Naive thymus-derived CD8-positive, alpha-beta T cell (primary cell): Measurements from ENCODE around the gene PCDHA11. TPM values are rescaled to one million over a fixed set of nuclear protein-coding genes. Genes with fewer than 3 reads are reported as not detected.

Experiments
- ATAC-seq, 2 donors: fragments of 150-1000 bp; cut with Tn5 transposase in 1 of 2; sonication (Bioruptor Pico), chemical (Tn5 transposase) in 1 of 2; 1 replicate in 1 of 2; 2 replicates in 1 of 2; pipeline ENCODE4 v1.10.0; 2021; ENCODE audit warnings: mild to moderate bottlenecking in 2 of 2, moderate library complexity in 2 of 2
- POLR2A ChIA-PET: fragments of 350-600 bp; sonication (Branson Sonifier 250); formaldehyde crosslinking; loops from one replicate; lab custom pipeline; 2021; ENCODE audit warnings: antibody characterized with exemption; lab: Charles Lee
- DNase-seq, 10 donors: peaks; one replicate each; pipeline versions ENCODE4 v3.0.0 to v3.0.0-alpha.2; 2020 to 2022
- H3K27ac Mint-ChIP-seq, 10 donors: one replicate each; pipeline ENCODE4 v1.8.0; 2020 to 2022; ENCODE audit warnings: mild to moderate bottlenecking in 10 of 10, mixed read lengths in 10 of 10, moderate library complexity in 4 of 10, inconsistent platforms in 1 of 10
- H3K27me3 Mint-ChIP-seq, 5 donors: one replicate each; pipeline ENCODE4 v1.8.0; 2021 to 2022; ENCODE audit warnings: mixed read lengths in 5 of 5
- H3K36me3 Mint-ChIP-seq, 3 donors: one replicate each; pipeline ENCODE4 v1.8.0; 2020 to 2022; ENCODE audit warnings: mixed read lengths in 3 of 3, mild to moderate bottlenecking in 2 of 3, inconsistent platforms in 1 of 3
- H3K4me1 Mint-ChIP-seq, 4 donors: one replicate each; pipeline ENCODE4 v1.8.0; 2021 to 2022; ENCODE audit warnings: mixed read lengths in 4 of 4
- H3K4me3 Mint-ChIP-seq, 10 donors: one replicate each; pipeline ENCODE4 v1.8.0; 2020 to 2022; ENCODE audit warnings: mild to moderate bottlenecking in 10 of 10, mixed read lengths in 10 of 10, moderate library complexity in 6 of 10, inconsistent platforms in 1 of 10
- H3K9me3 Mint-ChIP-seq, 9 donors: one replicate each; pipeline ENCODE4 v1.8.0; 2020 to 2022; ENCODE audit warnings: mixed read lengths in 9 of 9, mild to moderate bottlenecking in 3 of 9, inconsistent platforms in 1 of 9, moderate library complexity in 1 of 9
- polyA plus RNA-seq, 3 donors: library from polyadenylated mRNA; unstranded; fragments of 300-500 nt; fragmentation: Illumina TruSeq; gene quantifications; one replicate each; pipeline ENCODE4 v1.2.3, GENCODE V29; 2021
- total RNA-seq, 8 experiments: library from RNA in 2 of 8; stranded (reverse) in 2 of 8; gene quantifications; one replicate each; pipeline ENCODE4 v1.2.3 and lab custom pipeline; 2021 to 2026

Gene PCDHA11
- total and polyA plus RNA-seq, 5 experiments from 2014 or later, result not detected

DNA sequence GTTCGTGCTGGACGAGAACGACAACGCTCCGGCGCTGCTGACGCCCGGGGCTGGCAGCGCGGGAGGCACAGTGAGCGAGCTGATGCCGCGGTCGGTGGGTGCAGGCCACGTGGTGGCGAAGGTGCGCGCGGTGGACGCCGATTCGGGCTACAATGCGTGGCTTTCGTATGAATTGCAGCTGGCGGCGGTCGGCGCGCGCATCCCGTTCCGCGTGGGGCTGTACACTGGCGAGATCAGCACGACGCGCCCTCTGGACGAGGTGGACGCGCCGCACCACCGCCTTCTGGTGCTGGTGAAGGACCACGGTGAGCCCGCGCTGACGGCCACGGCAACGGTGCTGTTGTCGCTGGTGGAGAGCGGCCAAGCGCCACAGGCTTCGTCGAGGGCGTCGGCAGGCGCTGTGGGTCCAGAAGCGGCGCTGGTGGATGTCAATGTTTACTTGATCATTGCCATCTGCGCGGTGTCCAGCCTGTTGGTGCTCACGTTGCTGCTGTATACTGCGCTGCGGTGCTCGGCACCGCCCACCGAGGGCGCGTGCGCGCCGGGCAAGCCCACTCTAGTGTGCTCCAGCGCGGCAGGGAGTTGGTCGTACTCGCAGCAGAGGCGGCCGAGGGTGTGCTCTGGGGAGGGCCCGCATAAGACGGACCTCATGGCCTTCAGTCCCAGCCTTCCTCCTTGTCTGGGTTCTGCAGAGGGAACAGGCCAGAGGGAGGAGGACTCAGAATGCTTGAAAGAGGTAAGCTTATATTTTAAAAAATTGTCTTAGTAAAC is 15.4 kb downstream of the PCDHA11 start:
- ATAC-seq (no peak), DNase-seq (no peak)
- Mint-ChIP-seq H3K4me1 (no peaks in the 10 kb centered on the region), H3K27ac (no peak overlapping the region), H3K36me3 (peaks cover 5 to 46% (median 5%) of the 10 kb centered on the region in 3 donors), H3K9me3 (peaks cover 18 to 54% (median 43%) of the 10 kb centered on the region in 9 donors), H3K27me3 (peaks cover 31 to 55% (median 39%) of the 10 kb centered on the region in 5 donors), H3K4me3 (no peak overlapping the region)
- POLR2A ChIA-PET, result no interaction called here

DNA sequence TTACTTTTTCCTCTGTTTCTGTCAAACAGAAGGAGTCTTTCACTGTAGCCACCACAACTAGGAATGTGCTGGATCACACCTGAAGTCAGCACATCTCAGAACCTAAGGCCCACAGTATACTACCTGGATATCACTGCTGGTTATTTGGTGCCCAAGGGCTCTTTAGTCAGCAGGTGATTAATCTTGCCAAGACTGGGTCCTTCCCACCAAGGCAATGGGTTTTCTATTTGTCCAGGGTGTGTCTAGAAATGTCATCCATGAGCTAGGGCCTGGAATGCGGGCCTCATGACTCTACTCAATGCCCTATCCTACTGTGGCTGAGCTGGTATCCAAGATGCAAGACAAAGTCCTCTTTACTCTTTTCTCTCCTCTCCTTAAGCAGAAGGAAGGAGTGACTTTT is 47.6 kb downstream of the PCDHA11 start:
- H3K36me3 Mint-ChIP-seq, result peaks cover 0 to 4% (median 0%) of the 10 kb centered on the region in 3 donors
- ATAC-seq (no peak), DNase-seq (no peak)
- POLR2A ChIA-PET, result no interaction called here
- peaks cover 0 to 2% (median 0%) of the 10 kb centered on the region in 4 donors for H3K4me1 Mint-ChIP-seq
- H3K27me3 Mint-ChIP-seq, result peaks cover 4 to 20% (median 8%) of the 10 kb centered on the region in 5 donors
- H3K4me3 Mint-ChIP-seq, result no peak overlapping the region
- no peak overlapping the region for H3K27ac Mint-ChIP-seq
- peaks cover 12 to 34% (median 23%) of the 10 kb centered on the region in 9 donors for H3K9me3 Mint-ChIP-seq

Other genes with a start within 250 kb of the PCDHA11 start
- gene CD14, start 235.8 kb upstream of the PCDHA11 start, total RNA-seq, result 1 to 10 TPM; 4.5 to 4.6 TPM
- 1 to 10 TPM; 1.5 to 3.1 (median 2.1) TPM for gene CD14, start 235.8 kb upstream of the PCDHA11 start, polyA plus RNA-seq
- gene TMCO6, start 229.5 kb upstream of the PCDHA11 start, total RNA-seq, result 10 to 100 TPM; 46.3 to 55.8 TPM
- gene TMCO6, start 229.5 kb upstream of the PCDHA11 start, polyA plus RNA-seq, result 10 to 100 TPM; 11.5 to 20.5 (median 13.9) TPM
- 10 to 100 TPM; 43.6 to 44.3 TPM for gene NDUFA2, start 221.3 kb upstream of the PCDHA11 start, total RNA-seq
- gene NDUFA2, start 221.3 kb upstream of the PCDHA11 start, polyA plus RNA-seq, result 100 to 1,000 TPM; 137 to 167 (median 160) TPM
- 100 to 1,000 TPM; 178 TPM for gene IK, start 221.1 kb upstream of the PCDHA11 start, total RNA-seq
- gene IK, start 221.1 kb upstream of the PCDHA11 start, polyA plus RNA-seq, result 100 to 1,000 TPM; 168 to 207 (median 200) TPM
- 10 to 100 TPM; 46.2 to 47.7 TPM for gene WDR55, start 204.1 kb upstream of the PCDHA11 start, total RNA-seq
- 10 to 100 TPM in 1 of 3 donors, 1 to 10 TPM in 2; 9.2 to 15.6 (median 9.6) TPM for gene WDR55, start 204.1 kb upstream of the PCDHA11 start, polyA plus RNA-seq
- gene DND1, start 195.4 kb upstream of the PCDHA11 start, total RNA-seq, result 1 to 10 TPM; 3.4 to 3.7 TPM
- gene DND1, start 195.4 kb upstream of the PCDHA11 start, polyA plus RNA-seq, result under 1 TPM in 1 of 3 donors, not detected in 2; 0.17 TPM
- gene HARS1, start 177.6 kb upstream of the PCDHA11 start, total RNA-seq, result 10 to 100 TPM; 83.6 to 84.1 TPM
- 10 to 100 TPM; 63.2 to 77.5 (median 65.3) TPM for gene HARS1, start 177.6 kb upstream of the PCDHA11 start, polyA plus RNA-seq
- gene HARS2, start 177.5 kb upstream of the PCDHA11 start, total RNA-seq, result 10 to 100 TPM; 63.5 to 68.0 TPM
- gene HARS2, start 177.5 kb upstream of the PCDHA11 start, polyA plus RNA-seq, result 10 to 100 TPM; 15.4 to 24.6 (median 20.1) TPM
- 10 to 100 TPM; 55.8 to 59.6 TPM for gene ZMAT2, start 168.5 kb upstream of the PCDHA11 start, total RNA-seq
- 10 to 100 TPM; 64.2 to 81.3 (median 77.0) TPM for gene ZMAT2, start 168.5 kb upstream of the PCDHA11 start, polyA plus RNA-seq
- gene PCDHA1, start 82.8 kb upstream of the PCDHA11 start, total RNA-seq, result not detected
- gene PCDHA1, start 82.8 kb upstream of the PCDHA11 start, polyA plus RNA-seq, result not detected
- not detected for gene PCDHA2, start 74.1 kb upstream of the PCDHA11 start, total RNA-seq
- not detected for gene PCDHA2, start 74.1 kb upstream of the PCDHA11 start, polyA plus RNA-seq
- not detected for gene PCDHA3, start 67.9 kb upstream of the PCDHA11 start, total RNA-seq
- gene PCDHA3, start 67.9 kb upstream of the PCDHA11 start, polyA plus RNA-seq, result not detected
- not detected for gene PCDHA4, start 61.9 kb upstream of the PCDHA11 start, total RNA-seq
- gene PCDHA4, start 61.9 kb upstream of the PCDHA11 start, polyA plus RNA-seq, result not detected
- gene PCDHA5, start 47.3 kb upstream of the PCDHA11 start, total RNA-seq, result not detected
- not detected for gene PCDHA5, start 47.3 kb upstream of the PCDHA11 start, polyA plus RNA-seq
- gene PCDHA6, start 41.0 kb upstream of the PCDHA11 start, total RNA-seq, result not detected
- gene PCDHA6, start 41.0 kb upstream of the PCDHA11 start, polyA plus RNA-seq, result not detected
- not detected for gene PCDHA7, start 34.7 kb upstream of the PCDHA11 start, total RNA-seq
- gene PCDHA7, start 34.7 kb upstream of the PCDHA11 start, polyA plus RNA-seq, result not detected
- not detected for gene PCDHA8, start 27.8 kb upstream of the PCDHA11 start, total RNA-seq
- not detected for gene PCDHA8, start 27.8 kb upstream of the PCDHA11 start, polyA plus RNA-seq
- gene PCDHA9, start 20.6 kb upstream of the PCDHA11 start, total RNA-seq, result not detected
- not detected for gene PCDHA9, start 20.6 kb upstream of the PCDHA11 start, polyA plus RNA-seq
- gene PCDHA10, start 13.1 kb upstream of the PCDHA11 start, total RNA-seq, result not detected
- gene PCDHA10, start 13.1 kb upstream of the PCDHA11 start, polyA plus RNA-seq, result not detected
- not detected for gene PCDHA12, start 6.4 kb downstream of the PCDHA11 start, total RNA-seq
- not detected for gene PCDHA12, start 6.4 kb downstream of the PCDHA11 start, polyA plus RNA-seq
- gene PCDHA13, start 13.2 kb downstream of the PCDHA11 start, total RNA-seq, result not detected
- gene PCDHA13, start 13.2 kb downstream of the PCDHA11 start, polyA plus RNA-seq, result not detected
- gene PCDHAC1, start 57.3 kb downstream of the PCDHA11 start, total RNA-seq, result not detected
- gene PCDHAC1, start 57.3 kb downstream of the PCDHA11 start, polyA plus RNA-seq, result not detected
- not detected for gene PCDHAC2, start 97.5 kb downstream of the PCDHA11 start, total RNA-seq
- gene PCDHAC2, start 97.5 kb downstream of the PCDHA11 start, polyA plus RNA-seq, result not detected
- gene PCDHB1, start 182.4 kb downstream of the PCDHA11 start, total RNA-seq, result not detected
- not detected for gene PCDHB1, start 182.4 kb downstream of the PCDHA11 start, polyA plus RNA-seq
- not detected for gene PCDHB2, start 225.7 kb downstream of the PCDHA11 start, total RNA-seq
- under 1 TPM in 1 of 3 donors, not detected in 2; 0.25 TPM for gene PCDHB2, start 225.7 kb downstream of the PCDHA11 start, polyA plus RNA-seq
- not detected for gene PCDHB3, start 231.5 kb downstream of the PCDHA11 start, total RNA-seq
- gene PCDHB3, start 231.5 kb downstream of the PCDHA11 start, polyA plus RNA-seq, result not detected